Osteoblast (primary cell): ENCODE measurements around the gene IGDCC3. TPM values are rescaled to one million over a fixed set of nuclear protein-coding genes. Genes with fewer than 3 reads are reported as not detected.

Experiments used
- DNase-seq: peaks from one replicate; pipeline ENCODE4 v3.0.0; 2011; ENCODE audit warnings: low spot score, mixed read lengths; ENCODE audit not compliant: insufficient read length; ENCODE audit errors: missing footprints
- H2AFZ ChIP-seq: 2 replicates; pipeline ENCODE4 v1.6.0; 2011; ENCODE audit warnings: mild to moderate bottlenecking, low read length
- H3K27ac ChIP-seq: 2 replicates; pipeline ENCODE4 v1.5.1; 2011; ENCODE audit warnings: mild to moderate bottlenecking, low read depth, low read length, moderate library complexity
- H3K27me3 ChIP-seq: 2 replicates; pipeline ENCODE4 v1.6.0; 2012; ENCODE audit warnings: mild to moderate bottlenecking, control low read depth, inconsistent platforms, low read length, moderate library complexity; ENCODE audit not compliant: insufficient read depth
- H3K36me3 ChIP-seq: 2 replicates; pipeline ENCODE4 v1.5.1; 2011; ENCODE audit warnings: mild to moderate bottlenecking, low read length, control low read depth, moderate library complexity; ENCODE audit not compliant: insufficient read depth
- H3K4me1 ChIP-seq: 2 replicates; pipeline ENCODE4 v1.5.1; 2011; ENCODE audit warnings: mild to moderate bottlenecking, low read length, control low read depth, moderate library complexity; ENCODE audit not compliant: insufficient read depth
- H3K4me2 ChIP-seq: 2 replicates; pipeline ENCODE4 v1.6.0; 2011; ENCODE audit warnings: mild to moderate bottlenecking, low read length; ENCODE audit not compliant: insufficient read depth
- H3K4me3 ChIP-seq: fragments of 200-600 bp; sonication (generic); 3 replicates; pipeline ENCODE4 v1.5.1; 2012; ENCODE audit warnings: mild to moderate bottlenecking, low read length, inconsistent platforms; ENCODE audit not compliant: insufficient read depth
- H3K79me2 ChIP-seq: 2 replicates; pipeline ENCODE4 v1.6.0; 2012; ENCODE audit warnings: mild to moderate bottlenecking, low read length, control low read depth, inconsistent platforms; ENCODE audit not compliant: insufficient read depth
- H3K9me3 ChIP-seq: 2 replicates; pipeline ENCODE4 v1.5.1; 2011; ENCODE audit warnings: low read depth, low read length, control low read depth
- H4K20me1 ChIP-seq: 2 replicates; pipeline ENCODE4 v1.6.0; 2012; ENCODE audit warnings: mild to moderate bottlenecking, low read length, control low read depth; ENCODE audit not compliant: insufficient read depth
- CTCF ChIP-seq: IDR thresholded peaks from 2 replicates; pipeline ENCODE4 v1.5.1; 2011; ENCODE audit warnings: mild to moderate bottlenecking, low read depth, low read length, moderate library complexity; ENCODE audit errors: extremely low read depth
- total RNA-seq: library from RNA; depleted of rRNA; stranded (reverse); fragments of >200 nt; gene quantifications from 2 replicates; pipeline ENCODE4 v1.2.3, GENCODE V29; 2012

IGDCC3 gene
- total RNA-seq, 1 donor = not detected

GRCh38 chr15:65382146-65382491 is 4.3 kb upstream of the IGDCC3 start:
- H3K27ac ChIP-seq = no peak overlapping the region
- no peak overlapping the region for H2AFZ ChIP-seq
- H3K4me2 ChIP-seq = no peak overlapping the region
- H3K27me3 ChIP-seq = peaks cover 43% of the 10 kb centered on the region
- H3K4me1 ChIP-seq = peaks cover 3% of the 10 kb centered on the region
- H3K79me2 ChIP-seq = no peaks in the 10 kb centered on the region
- H3K36me3 ChIP-seq = no peaks in the 10 kb centered on the region
- H3K9me3 ChIP-seq = no peaks in the 10 kb centered on the region
- no peak for TF ChIP-seq CTCF
- H4K20me1 ChIP-seq = no peaks in the 10 kb centered on the region
- H3K4me3 ChIP-seq = no peak overlapping the region
- DNase-seq = no peak

GRCh38 chr15:65381445-65382145 is 3.8 kb upstream of the IGDCC3 start:
- Histone ChIP-seq H3K36me3 (no peaks in the 10 kb centered on the region), H3K79me2 (no peaks in the 10 kb centered on the region), H3K4me1 (peaks cover 3% of the 10 kb centered on the region), H3K27ac (no peak overlapping the region), H3K4me2 (no peak overlapping the region), H2AFZ (no peak overlapping the region), H3K9me3 (no peaks in the 10 kb centered on the region), H3K27me3 (peaks cover 48% of the 10 kb centered on the region), H4K20me1 (no peaks in the 10 kb centered on the region), H3K4me3 (no peak overlapping the region)
- TF ChIP-seq CTCF = no peak
- DNase-seq = no peak

- no peak for DNase-seq
These were observed 2.2 kb upstream of the IGDCC3 start for GRCh38 chr15:65379986-65380385.

More at GRCh38 chr15:65379986-65380385, 2.2 kb upstream of the IGDCC3 start:
- no peak overlapping the region for H3K4me2 ChIP-seq
- no peak overlapping the region for H3K4me3 ChIP-seq
- no peaks in the 10 kb centered on the region for H3K4me1 ChIP-seq
- H2AFZ ChIP-seq = no peak overlapping the region
- no peaks in the 10 kb centered on the region for H3K9me3 ChIP-seq
- H4K20me1 ChIP-seq = no peaks in the 10 kb centered on the region
- peaks cover 62% of the 10 kb centered on the region for H3K27me3 ChIP-seq
- no peak overlapping the region for H3K27ac ChIP-seq
- no peak for TF ChIP-seq CTCF
- H3K36me3 ChIP-seq = no peaks in the 10 kb centered on the region
- no peaks in the 10 kb centered on the region for H3K79me2 ChIP-seq
